DND-41 (cell line): Measurements from ENCODE around the gene RDH5.

Experiments used
- ATAC-seq: fragments of 200-7000 bp; cut with Tn5 transposase; 3 replicates; pipeline ENCODE4 v1.9.1; 2021; ENCODE audit warnings: low read depth; ENCODE audit not compliant: insufficient read depth
- DNase-seq: peaks from one replicate; pipeline ENCODE4 v3.0.0-alpha.2; 2020
- H2AFZ ChIP-seq: 2 replicates; pipeline ENCODE4 v1.6.0; 2012; ENCODE audit warnings: low read depth, low read length
- H3K27ac ChIP-seq: 2 replicates; pipeline ENCODE4 v1.5.1; 2012; ENCODE audit warnings: low read length, inconsistent platforms
- H3K27me3 ChIP-seq: fragments of 200-600 bp; sonication (generic); 2 replicates; pipeline ENCODE4 v1.6.0; 2012; ENCODE audit warnings: low read length, mild to moderate bottlenecking, inconsistent platforms; ENCODE audit not compliant: insufficient read depth, poor library complexity
- H3K36me3 ChIP-seq: 2 replicates; pipeline ENCODE4 v1.5.1; 2012; ENCODE audit warnings: low read length, inconsistent platforms; ENCODE audit not compliant: insufficient read depth
- H3K4me1 ChIP-seq: 2 replicates; pipeline ENCODE4 v1.5.1; 2012; ENCODE audit warnings: mild to moderate bottlenecking, low read length; ENCODE audit not compliant: insufficient read depth
- H3K4me2 ChIP-seq: 2 replicates; pipeline ENCODE4 v1.6.0; 2012; ENCODE audit warnings: mild to moderate bottlenecking, moderate library complexity, low read length, inconsistent platforms; ENCODE audit not compliant: insufficient read depth
- H3K4me3 ChIP-seq, 2 experiments: fragments of 200-600 bp in 1 of 2; shearing (Covaris generic) in 1 of 2; 2 replicates each; pipeline ENCODE4 v1.5.1; 2012 to 2016; ENCODE audit warnings: inconsistent platforms in 2 of 2, low read length in 2 of 2, mild to moderate bottlenecking in 2 of 2, low read depth in 1 of 2, moderate library complexity in 1 of 2
- H3K79me2 ChIP-seq: 2 replicates; pipeline ENCODE4 v1.6.0; 2012; ENCODE audit warnings: low read length, inconsistent platforms; ENCODE audit not compliant: insufficient read depth
- H3K9ac ChIP-seq: 2 replicates; pipeline ENCODE4 v1.6.0; 2012; ENCODE audit warnings: low read depth, mild to moderate bottlenecking, inconsistent platforms, low read length, moderate library complexity
- H3K9me3 ChIP-seq: 2 replicates; pipeline ENCODE4 v1.5.1; 2012; ENCODE audit warnings: low read length, moderate library complexity, mild to moderate bottlenecking, inconsistent platforms; ENCODE audit not compliant: insufficient read depth, severe bottlenecking
- H4K20me1 ChIP-seq: 2 replicates; pipeline ENCODE4 v1.6.0; 2012; ENCODE audit warnings: low read length; ENCODE audit not compliant: insufficient read depth
- EZH2 ChIP-seq: IDR thresholded peaks from 3 replicates; pipeline ENCODE4 v1.6.1; 2012; ENCODE audit warnings: borderline replicate concordance, low read depth, mild to moderate bottlenecking, moderate library complexity, low read length, inconsistent platforms; ENCODE audit not compliant: severe bottlenecking
- TF ChIP-seq, protein P1 (sequence below): IDR thresholded peaks from 2 replicates; pipeline ENCODE4 v1.5.1; 2012; ENCODE audit warnings: borderline replicate concordance, low read length, moderate library complexity, mild to moderate bottlenecking; ENCODE audit not compliant: poor library complexity, severe bottlenecking; ENCODE audit errors: extremely low read depth

RDH5 gene

DNA sequence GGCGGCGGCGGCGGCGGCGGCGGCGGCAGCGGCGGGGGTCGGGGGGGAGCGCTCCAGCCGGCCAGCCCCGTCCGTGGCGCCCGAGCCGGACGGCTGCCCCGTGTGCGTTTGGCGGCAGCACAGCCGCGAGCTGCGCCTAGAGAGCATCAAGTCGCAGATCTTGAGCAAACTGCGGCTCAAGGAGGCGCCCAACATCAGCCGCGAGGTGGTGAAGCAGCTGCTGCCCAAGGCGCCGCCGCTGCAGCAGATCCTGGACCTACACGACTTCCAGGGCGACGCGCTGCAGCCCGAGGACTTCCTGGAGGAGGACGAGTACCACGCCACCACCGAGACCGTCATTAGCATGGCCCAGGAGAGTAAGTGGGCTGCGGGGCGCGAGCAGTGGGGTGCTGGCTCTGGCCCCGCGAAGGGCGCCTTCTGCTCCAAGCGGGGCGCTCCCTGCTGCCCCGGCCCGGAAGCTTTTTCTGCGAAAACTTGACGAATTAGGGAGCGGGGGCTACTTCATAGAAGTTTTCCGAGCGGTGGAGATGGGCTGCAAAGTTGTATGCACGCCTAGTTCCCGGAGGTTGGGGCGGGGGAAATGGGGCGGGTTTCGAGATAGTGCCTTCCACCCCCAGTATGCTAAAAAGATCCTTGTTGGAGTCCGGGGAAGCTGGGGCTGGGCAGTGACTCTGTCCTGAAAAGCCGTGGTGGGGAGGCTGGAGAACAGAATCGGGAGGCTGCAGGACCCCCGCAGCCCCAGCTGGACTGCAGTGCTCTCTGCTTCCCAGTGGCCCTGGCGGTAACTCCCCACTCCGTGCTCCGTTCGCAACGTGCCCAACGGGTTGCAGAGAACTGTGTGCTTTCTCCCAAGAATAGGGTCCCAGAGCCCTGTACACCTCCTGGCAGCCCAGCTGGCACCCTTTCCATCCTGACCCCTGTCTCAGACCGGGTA lies 23.5 kb downstream of the RDH5 start:
- Histone ChIP-seq H3K9me3 (no peaks in the 10 kb centered on the region), H3K36me3 (no peaks in the 10 kb centered on the region), H3K27ac (peak overlapping the region; percentile 60), H3K4me1 (peaks cover 39% of the 10 kb centered on the region), H3K9ac (peak overlapping the region; percentile 58), H3K4me2 (peak overlapping the region; percentile 74), H4K20me1 (peaks cover 30% of the 10 kb centered on the region; the same call in 1 of the 2 replicates), H2AFZ (peak overlapping the region; percentile 70), H3K4me3 (peak overlapping the region; percentile 37 to 64), H3K27me3 (no peaks in the 10 kb centered on the region), H3K79me2 (peaks cover 14% of the 10 kb centered on the region)
- TF ChIP-seq, protein P1, sequence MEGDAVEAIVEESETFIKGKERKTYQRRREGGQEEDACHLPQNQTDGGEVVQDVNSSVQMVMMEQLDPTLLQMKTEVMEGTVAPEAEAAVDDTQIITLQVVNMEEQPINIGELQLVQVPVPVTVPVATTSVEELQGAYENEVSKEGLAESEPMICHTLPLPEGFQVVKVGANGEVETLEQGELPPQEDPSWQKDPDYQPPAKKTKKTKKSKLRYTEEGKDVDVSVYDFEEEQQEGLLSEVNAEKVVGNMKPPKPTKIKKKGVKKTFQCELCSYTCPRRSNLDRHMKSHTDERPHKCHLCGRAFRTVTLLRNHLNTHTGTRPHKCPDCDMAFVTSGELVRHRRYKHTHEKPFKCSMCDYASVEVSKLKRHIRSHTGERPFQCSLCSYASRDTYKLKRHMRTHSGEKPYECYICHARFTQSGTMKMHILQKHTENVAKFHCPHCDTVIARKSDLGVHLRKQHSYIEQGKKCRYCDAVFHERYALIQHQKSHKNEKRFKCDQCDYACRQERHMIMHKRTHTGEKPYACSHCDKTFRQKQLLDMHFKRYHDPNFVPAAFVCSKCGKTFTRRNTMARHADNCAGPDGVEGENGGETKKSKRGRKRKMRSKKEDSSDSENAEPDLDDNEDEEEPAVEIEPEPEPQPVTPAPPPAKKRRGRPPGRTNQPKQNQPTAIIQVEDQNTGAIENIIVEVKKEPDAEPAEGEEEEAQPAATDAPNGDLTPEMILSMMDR, result peak; percentile 43
- TF ChIP-seq EZH2, result no peak
- ATAC-seq, result peak; percentile 46
- DNase-seq, result peak; percentile 65

GRCh38 chr12:55744340-55745030 lies 24.3 kb downstream of the RDH5 start:
- Histone ChIP-seq H3K79me2 (peaks cover 14% of the 10 kb centered on the region), H4K20me1 (peaks cover 30% of the 10 kb centered on the region; the same call in 1 of the 2 replicates), H3K4me1 (peaks cover 35% of the 10 kb centered on the region), H3K4me3 (peak overlapping the region; percentile 37 to 64; a peak in 3 of 4 replicates), H2AFZ (peak overlapping the region; percentile 70), H3K9me3 (no peaks in the 10 kb centered on the region), H3K9ac (peak overlapping the region; percentile 58), H3K4me2 (peak overlapping the region; percentile 74), H3K27me3 (no peaks in the 10 kb centered on the region), H3K36me3 (peaks cover 6% of the 10 kb centered on the region), H3K27ac (peak overlapping the region; percentile 60; the same call in 1 of the 2 replicates)
- ATAC-seq (peak; percentile 10; the same call in 1 of the 3 replicates), DNase-seq (peak; percentile 46)
- TF ChIP-seq, protein P1, result no peak
- TF ChIP-seq EZH2, result no peak

GRCh38 chr12:55745361-55746173 lies 25.4 kb downstream of the RDH5 start:
- H3K79me2 ChIP-seq, result peaks cover 14% of the 10 kb centered on the region
- ATAC-seq (no peak), DNase-seq (no peak)
- peaks cover 15% of the 10 kb centered on the region for H3K36me3 ChIP-seq
- peak overlapping the region; percentile 58; the same call in 1 of the 2 replicates for H3K9ac ChIP-seq
- H4K20me1 ChIP-seq, result peaks cover 30% of the 10 kb centered on the region; the same call in 1 of the 2 replicates
- TF ChIP-seq, protein P1, result no peak
- no peak for TF ChIP-seq EZH2
- H3K9me3 ChIP-seq, result no peaks in the 10 kb centered on the region
- H3K27ac ChIP-seq, result peak overlapping the region; percentile 30; the same call in 1 of the 2 replicates
- peak overlapping the region in 1 of 2 experiments; percentile 64; a peak in 2 of 4 replicates for H3K4me3 ChIP-seq
- H3K27me3 ChIP-seq, result no peaks in the 10 kb centered on the region
- peaks cover 35% of the 10 kb centered on the region for H3K4me1 ChIP-seq
- H3K4me2 ChIP-seq, result peak overlapping the region; percentile 74
- no peak overlapping the region for H2AFZ ChIP-seq
